ENCODE results near the gene CNIH3.
"Not testable (repeated sequence)": the region's sequence is repeated elsewhere in the genome, so short reads cannot be mapped to it uniquely, and the experiment has no call there.

The CNIH3 gene

DNA sequence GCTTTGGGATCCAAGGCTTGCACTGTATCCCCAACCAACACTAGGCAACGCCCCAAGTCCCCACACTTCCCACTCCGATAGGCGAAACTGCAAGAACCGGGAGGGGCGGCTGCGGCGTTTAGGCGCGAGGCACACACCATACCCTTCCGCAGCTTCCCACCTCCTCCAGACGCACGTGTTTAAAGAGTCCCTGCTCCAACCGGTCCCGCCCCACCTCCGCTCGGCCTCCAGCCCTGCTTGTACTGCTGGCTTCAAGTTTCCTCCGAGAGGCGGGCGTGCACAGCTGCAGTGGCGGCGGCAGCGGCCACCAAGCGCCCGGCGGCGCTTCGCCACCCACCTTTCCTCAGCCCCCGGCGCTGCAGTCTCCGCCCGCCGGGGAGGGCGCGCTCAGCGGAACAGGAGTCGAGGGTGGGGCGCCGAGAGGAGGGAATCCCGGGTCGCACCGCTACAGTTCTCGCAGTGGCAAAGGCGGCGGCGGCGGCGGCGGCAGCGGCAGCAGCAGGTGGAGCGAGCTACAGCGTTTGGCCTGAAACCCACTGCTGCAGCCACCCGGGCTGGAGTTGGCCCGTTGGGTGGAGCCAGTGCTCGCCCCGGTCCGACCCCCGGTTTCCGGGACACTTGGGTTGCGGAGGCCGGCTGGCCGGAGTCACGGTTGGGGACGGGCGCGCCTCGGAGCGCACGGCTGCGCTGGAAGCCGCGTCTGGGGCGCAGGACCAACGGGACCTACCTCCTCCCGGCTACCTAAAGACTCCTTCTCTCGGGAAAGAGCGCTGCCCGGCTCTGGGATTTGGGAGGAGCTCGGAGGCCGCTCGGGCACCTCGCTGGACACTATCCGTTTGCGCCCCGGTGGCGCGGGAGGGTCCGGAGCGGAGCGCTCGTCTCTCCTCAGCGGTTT is at the start of gene CNIH3:
TSS of gene CNIH3 (plus strand) at position 457 of the 895 bp plus-strand sequence. CDS start 858 bp downstream, outside the sequence.
- no peak for DNase-seq (ENCODE audit: low read depth in 2 of 2)

DNA sequence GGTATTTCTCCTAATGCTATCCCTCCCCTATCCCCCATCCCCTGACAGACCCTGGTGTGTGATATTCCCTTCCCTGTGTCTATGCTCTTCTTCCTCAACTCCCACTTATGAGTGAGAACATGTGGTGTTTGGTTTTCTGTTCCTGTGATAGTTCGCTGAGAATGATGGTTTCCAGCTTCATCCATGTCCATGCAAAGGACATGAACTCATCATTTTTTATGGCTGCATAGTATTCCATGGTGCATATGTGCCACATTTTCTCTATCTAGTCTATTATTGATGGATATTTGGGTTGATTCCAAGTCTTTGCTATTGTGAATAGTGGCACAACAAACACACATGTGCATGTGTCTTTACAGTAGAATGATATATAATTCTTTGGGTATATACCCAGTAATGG is 49.6 kb upstream of the CNIH3 start:
- not testable (repeated sequence) for DNase-seq (ENCODE audit: low read depth in 2 of 2)

DNA sequence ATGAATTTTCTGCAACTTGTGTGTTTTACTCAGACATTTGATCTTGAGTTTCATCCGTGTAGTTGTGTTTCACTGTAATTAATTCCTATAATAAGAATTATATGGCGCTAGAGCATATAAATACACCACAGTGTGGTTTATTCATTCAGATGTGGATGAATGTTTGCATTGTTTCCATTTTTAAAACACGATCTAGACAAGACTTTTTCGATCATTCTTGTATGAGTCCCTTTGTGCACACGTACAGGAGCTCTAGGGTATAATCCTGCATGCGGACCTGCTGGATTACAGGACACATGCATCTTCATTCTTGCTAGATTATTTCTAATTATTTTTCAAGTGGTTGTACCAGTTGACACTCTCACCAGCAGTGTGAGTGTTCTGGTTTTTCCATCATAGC is 46.8 kb upstream of the CNIH3 start:
- DNase-seq (ENCODE audit: low read depth in 2 of 2), result no peak

DNA sequence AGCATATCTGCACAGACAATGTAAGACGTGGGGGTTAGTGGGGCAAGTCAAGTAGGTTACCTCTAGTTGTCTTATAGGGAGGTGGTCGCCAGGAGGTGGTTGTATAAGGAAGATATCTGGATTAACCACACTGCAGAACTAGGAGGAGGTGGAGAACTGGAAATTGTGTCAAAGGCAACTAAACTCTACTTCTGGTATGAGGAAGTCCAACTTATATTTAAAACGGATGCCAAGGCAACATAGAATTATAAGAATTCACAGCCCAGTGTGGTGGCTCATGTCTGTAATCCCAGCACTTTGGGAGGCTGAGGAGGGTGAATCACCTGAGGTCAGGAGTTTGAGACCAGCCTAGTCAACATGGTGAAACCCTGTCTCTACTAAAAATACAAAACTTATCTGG is 44.1 kb upstream of the CNIH3 start:
- not testable (repeated sequence) for DNase-seq (ENCODE audit: low read depth in 2 of 2)

DNA sequence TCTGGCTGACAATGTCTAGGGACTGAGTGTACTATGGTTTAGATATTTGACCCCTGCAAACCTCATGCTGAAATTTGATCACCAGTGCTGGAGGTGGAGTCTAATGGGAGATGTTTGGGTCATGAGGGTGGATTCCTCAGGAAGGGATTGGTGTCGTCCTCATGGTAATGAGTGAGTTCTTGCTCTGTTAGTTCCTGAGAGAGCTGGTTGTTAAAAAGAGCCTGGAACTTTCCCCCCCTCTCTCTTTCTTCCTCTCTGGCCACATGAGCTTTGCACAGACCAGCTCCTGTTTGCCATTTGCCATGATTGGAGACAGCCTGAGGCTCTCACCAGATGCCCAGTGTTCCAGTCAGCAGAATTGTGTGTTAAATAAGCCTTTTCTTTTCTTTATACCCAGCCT is 36.6 kb upstream of the CNIH3 start:
- DNase-seq (ENCODE audit: low read depth in 2 of 2), result no peak

DNA sequence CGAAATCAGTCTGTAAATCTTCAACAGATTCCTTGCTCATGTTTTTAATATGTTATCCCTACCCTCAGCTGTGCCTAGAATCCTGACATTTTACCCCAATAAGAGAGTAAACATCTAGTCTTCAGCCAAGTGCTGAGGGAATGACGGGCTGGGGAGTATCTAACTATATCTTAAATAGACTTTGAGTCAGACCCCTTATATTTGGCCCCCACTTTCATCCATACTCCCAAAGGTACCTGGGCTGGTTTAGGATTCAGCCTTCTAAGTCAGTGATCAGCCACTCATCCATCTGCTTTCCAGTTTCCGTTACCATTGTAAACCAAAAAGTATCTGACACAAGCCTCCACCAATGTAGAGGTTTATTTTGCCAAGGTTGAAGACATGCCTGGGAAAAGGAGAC is 36.1 kb upstream of the CNIH3 start:
- DNase-seq (ENCODE audit: low read depth in 2 of 2), result no peak

DNA sequence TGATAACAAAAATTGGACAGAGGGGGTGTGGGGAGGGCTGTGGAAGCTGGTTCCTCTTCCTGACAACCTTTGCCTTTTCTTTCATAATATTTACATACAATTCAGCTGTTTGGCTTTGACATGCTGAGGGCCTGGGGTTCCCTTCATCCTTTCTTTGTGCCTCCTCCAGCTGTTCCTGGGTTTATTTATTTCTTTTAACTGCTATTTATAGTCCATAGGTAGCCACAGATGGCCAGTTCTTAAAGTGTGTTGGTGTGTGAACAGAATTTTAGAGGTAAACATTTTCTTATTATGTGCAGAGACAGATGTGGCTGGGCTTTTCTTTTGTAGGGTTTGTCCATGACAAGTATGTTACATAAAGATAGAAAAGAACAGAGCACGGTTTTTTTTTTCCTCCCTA is 34.1 kb upstream of the CNIH3 start:
- DNase-seq (ENCODE audit: low read depth in 2 of 2), result no peak

DNA sequence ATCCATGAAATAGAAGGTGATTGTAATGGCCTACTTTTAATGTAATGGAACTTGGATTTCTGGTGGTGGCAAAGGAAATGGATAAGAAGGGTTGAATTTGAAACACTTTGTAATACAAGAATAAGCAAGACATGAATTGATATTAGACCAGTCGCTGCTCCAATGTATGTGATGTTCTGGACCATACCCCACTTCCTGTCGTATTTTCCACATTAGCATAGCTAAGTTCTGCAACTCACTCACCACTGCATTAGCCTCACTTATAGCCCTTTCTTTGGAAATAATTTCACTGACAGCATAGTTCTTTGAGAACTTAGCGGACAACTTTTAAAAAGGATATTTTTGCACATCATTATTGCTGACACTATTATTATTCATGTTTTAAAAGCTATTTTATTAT is 32.3 kb upstream of the CNIH3 start:
- no peak for DNase-seq (ENCODE audit: low read depth in 2 of 2)

DNA sequence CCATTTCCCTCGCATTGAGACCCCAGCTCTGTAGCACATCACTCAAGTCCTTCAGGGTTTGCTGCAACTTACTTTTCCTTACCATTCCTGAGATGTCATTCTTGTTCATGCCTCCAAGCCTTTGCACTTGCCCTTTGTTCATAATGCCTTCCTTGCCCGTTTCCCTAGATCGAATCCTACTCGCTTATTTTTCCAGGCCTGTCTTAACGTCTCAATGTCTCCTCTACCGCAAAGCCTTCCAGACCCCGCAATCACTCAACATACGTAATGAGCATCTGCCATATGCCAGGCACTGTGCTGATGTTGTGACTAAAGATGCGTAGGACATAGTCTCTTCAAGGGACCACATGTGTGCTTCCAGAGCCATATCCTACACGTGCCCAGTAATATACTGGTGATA is 31.1 kb upstream of the CNIH3 start:
- DNase-seq (ENCODE audit: low read depth in 2 of 2), result no peak

DNA sequence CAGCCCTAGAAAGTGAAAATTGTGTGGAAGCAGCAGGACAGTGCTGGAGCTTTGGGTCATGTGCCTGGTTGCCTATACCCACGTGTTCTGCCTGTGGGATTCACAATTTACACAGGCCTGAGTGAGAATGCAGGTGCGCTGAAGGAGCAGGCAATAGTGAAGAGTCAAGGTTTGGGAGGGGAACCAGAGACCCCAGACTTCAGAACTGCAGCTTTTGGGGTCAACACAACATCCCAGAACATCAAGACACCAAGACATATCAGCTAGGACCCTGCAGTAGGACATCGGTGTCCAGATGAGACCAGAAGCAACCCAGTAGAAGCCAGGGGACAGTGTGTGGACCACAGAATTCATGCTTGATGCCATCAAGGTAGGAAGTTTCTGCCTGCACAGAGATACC is 29.1 kb upstream of the CNIH3 start:
- DNase-seq (ENCODE audit: low read depth in 2 of 2), result no peak

DNA sequence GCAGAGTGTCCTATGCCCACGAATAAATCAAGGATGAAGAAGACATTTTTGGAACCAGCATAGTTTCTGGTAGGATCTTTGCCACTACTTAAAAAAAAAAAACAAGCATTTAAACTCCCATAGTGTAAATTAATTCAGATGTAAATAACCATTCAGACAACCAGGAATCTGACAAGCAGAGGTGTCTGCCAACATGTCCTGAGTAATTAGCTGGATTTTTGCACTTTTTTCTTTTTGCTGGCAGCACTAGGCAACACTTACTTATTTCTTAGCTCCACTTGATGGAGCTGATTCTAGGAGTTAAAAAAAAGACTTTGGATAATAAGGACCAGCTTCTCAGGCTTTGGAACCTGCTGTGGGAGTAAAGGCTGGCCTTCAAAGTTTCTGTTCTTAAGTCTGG is 27.6 kb upstream of the CNIH3 start:
- DNase-seq (ENCODE audit: low read depth in 2 of 2), result no peak

DNA sequence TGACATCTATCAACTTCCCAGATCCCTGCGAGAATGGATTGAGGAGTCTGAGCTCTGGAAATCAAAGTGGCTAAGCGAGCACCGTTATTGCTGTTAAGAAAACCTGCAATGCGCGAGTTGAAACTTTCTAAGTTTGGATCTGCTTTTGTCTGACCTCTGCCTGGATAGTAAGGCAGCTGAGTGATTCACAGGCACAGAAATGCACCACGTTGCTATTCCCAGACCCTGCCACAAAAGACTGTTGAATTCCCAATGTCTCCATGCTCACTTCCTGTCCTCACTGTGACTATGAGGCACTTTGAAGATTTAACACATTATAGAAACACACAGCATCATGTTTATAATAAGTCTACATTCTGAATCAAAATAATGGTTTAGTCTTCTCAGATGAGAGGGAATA is 27.1 kb upstream of the CNIH3 start:
- no peak for DNase-seq (ENCODE audit: low read depth in 2 of 2)

DNA sequence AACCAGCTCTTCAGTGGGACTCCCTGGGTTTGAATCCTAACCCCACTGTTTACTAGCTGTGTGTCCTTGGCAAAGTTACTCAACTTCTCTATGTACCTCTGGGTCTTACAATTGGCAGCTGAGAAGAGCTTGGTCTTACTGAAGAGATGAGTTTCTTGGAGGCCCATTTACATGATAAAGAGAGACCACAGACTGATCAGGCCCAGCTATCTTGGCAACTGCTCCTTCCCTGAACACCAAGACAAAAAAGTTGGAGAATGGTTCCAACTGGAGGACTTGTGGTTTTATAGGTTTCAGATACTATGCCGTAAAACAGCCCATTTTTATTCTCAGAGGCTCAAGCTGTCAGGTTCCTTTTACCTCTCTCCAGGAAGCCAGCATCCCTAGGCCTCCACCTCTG is 24.8 kb upstream of the CNIH3 start:
- no peak for DNase-seq (ENCODE audit: low read depth in 2 of 2)

DNA sequence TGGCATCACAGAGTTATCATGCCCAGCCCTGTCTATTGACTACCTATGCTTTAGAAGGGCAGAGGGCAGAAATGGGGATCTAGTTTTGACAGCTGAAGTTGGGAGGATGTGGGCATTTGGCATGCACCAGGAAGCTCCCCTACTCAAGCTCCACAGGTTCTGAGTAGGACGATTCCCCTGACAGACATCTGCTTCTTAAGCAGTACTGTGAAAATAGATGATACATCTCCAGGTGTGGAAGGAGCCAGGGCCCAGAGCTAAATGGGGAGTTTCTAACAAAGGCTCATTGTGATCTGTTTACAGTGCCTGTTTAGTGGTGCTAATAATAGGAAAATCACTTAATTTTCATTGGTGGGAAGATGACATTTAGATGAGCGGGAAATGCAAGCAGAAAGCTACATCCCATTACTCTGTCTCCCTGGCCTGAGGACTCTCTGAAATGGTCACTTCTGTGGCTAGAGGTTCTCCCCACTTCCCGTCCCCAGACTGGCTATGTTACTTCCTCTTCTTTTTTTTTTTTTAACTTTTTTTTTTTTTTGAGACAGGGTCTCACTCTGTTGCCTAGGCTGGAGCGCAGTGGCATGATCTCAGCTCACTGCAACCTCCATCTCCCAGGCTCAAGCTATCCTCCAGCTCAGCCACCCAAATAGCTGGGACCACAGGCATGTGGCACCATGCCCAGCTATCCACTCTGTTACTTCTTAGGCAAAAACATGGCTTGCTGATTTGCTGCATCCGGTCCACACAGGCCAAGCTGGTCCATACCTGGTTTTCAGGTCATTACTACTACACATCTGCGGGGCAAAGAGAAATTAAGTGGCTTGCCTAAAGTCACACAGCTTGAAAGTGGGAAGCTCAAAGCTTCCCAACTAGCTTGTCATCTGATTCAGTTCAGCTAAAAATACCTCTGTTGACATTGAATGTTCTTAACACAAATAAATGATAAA is 23.2 kb upstream of the CNIH3 start:
- no peak for DNase-seq (ENCODE audit: low read depth in 2 of 2)

DNA sequence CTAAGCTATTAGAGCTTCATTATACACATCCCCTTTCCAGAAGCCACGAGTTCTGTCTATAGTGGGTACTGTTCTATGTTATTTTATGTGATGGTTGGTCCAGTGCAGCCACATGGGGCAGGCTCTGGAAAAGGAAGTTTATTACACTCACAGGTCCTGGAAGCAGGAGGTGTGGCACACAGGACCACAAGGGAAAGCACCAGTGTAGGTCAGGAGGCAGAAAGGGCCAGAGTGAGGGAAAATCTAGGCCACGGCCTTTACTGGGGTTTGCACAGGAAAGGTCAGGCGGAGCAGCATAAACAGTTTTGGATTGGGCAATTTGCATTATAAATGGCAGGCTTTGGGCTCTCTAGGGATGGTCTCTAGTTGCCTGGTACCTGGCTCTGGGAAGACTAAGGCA is 21.8 kb upstream of the CNIH3 start:
- no peak for DNase-seq (ENCODE audit: low read depth in 2 of 2)

DNA sequence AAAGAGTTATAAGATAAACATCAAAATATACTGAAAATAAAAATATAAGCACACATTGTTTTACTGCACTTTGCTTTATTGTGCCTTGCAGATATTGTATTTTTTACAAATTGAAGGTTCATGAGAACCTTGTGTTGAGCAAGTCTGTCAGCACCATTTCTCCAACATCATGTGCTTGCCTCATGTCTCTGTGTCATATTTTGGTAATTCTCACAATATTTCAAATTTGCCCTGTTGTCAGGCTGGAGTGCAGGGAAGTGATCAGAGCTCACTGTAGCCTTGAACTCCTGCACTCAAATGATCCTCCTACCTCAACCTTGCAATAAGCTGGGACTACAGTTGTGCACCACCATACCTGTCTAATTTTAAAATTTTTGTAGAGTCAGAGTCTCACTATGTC is 21.3 kb upstream of the CNIH3 start:
- DNase-seq (ENCODE audit: low read depth in 2 of 2), result no peak

DNA sequence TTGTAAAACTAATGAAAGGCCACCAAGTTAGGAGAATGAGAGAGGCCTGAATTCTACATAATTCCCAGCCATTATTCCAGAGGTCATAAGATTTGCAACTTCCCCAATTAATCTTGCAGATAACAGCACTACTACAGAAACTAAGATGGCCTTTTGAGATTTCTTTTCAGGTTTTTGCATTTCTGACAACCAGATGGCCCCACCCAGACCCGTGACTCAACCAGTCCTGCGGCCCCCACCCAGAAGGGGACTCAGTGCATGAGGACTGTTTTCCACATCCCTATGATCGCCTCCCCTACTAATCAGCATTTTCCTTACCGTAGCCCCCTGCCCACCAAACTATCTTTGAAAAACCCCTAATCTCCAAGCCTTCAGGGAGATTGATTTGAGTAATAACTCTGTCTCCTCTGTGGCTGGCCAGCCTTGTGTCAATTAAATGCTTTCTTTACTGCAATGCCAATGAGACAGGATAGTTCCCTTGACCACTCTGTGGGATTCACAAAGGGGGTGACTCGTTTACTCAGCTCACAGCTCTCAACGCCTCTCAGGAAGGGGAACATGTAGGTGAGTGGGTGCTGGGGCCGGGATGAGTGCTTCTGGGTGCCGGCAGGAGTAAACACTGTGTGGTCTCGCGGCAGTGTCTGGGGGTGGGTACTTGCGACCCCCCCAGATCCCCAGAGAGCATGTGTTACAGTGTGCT is 10.5 kb upstream of the CNIH3 start:
- DNase-seq (ENCODE audit: low read depth in 2 of 2), result no peak

DNA sequence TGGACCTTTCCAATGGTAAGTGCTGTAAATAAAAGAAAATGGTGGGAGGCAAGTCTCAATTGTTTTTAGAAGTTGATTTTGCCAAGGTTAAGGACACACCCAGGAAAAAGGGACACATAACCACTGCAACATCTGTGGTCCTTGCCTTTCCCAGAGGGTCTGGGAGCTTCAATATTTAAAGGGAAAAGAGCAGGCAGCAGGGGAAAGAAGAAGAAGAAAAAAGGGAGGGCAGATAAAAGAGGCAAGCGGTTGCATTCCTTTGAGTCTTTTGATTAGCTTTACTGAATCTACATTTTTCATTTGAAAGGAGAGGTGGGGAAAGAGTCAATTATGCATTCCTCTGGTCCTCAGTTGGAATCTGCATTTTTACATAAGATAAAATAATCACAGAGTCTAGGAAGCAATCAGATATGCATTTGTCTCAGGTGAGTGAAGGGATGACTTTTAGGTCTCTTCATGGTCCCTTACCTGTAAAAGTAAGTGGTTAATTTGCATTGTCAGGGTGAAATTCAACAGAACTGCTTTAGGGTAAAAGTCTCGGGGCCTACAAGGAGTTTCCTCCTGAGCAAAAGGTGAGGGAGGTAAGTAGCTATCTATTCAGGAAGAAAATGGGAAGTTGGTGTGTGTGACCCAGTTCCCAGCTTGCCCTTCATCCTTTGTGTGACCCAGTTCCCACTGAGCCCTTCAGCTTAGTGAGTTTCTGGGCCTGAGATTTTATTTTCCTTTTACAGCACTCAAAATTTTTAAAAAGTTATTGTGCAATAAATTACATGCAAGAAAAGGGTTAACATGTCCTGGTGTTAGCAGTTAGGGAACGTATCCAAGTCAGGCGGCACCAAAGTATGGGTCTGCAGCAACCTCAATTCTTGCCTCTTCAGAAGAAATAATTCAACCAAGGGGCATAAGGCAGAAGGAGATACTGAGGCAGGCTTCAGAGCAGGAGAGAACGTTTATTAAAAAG is 8.6 kb upstream of the CNIH3 start:
- no peak for DNase-seq (ENCODE audit: low read depth in 2 of 2)

DNA sequence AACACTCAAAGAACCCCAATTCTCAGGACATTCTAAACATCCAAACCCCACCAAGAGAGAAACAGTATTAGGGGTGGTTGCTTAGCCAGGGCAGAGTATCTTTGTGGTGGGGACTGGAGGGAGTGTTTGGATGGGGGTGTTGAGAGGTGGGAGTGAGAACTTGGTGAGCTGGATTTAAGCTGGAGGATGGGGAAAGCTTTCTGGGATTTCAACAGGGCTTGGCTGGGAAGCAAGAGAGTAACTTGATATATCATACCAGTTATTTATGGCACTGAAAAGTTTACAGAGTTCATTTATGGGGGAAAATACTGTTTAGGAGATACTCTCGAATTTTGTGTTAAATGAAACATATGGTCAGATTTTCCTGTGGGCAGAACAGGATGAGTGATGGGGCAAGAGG is 6.8 kb upstream of the CNIH3 start:
- DNase-seq (ENCODE audit: low read depth in 2 of 2), result no peak

DNA sequence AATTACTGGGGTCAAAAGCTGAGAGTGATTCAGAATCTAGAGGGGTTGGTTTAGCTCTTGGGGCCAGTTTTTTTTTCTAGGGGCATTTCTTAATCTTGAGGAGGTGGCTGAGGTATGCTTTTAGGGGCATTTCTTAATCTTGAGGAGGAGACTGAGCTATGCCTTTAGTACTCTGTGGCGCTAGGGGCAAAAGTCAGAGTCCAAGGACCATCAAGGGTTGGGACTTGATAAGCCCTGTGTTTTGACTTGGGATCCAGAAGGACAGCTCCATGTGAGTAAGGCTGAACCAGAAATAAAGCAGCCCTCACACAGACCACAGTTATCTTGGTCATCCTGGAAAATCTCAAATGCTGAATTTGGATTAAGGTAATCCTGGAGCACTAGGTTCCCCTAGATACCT is 3.9 kb upstream of the CNIH3 start:
- no peak for DNase-seq (ENCODE audit: low read depth in 2 of 2)

DNA sequence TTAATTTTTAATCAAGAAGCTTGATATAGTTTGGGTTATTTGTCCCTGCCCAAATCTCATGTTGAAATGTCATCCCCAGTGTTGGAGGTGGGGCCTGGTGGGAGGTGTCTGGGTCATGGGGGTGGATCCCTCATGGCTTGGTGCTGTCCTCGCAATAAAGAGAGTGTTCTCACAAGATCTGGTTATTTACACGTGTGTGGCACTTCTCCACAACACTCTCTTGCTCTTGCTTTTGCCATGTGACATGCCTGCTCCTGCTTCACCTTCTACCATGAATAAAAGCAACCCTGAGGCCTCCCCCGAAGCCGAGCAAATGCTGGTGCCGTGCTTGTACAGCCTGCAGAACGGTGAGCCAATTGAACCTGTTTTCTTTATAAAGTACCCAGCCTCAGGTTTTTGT is 2.6 kb upstream of the CNIH3 start:
- DNase-seq (ENCODE audit: low read depth in 2 of 2), result no peak
